GM19099 (cell line): ENCODE data around the gene CHST2.

Source experiments
- POLR2A ChIP-seq: IDR thresholded peaks from 3 replicates; pipeline ENCODE4 v1.6.1; 2011; ENCODE audit warnings: low read depth; ENCODE audit not compliant: insufficient read length; ENCODE audit errors: extremely low read depth

The CHST2 gene, protein sequence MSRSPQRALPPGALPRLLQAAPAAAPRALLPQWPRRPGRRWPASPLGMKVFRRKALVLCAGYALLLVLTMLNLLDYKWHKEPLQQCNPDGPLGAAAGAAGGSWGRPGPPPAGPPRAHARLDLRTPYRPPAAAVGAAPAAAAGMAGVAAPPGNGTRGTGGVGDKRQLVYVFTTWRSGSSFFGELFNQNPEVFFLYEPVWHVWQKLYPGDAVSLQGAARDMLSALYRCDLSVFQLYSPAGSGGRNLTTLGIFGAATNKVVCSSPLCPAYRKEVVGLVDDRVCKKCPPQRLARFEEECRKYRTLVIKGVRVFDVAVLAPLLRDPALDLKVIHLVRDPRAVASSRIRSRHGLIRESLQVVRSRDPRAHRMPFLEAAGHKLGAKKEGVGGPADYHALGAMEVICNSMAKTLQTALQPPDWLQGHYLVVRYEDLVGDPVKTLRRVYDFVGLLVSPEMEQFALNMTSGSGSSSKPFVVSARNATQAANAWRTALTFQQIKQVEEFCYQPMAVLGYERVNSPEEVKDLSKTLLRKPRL

DNA sequence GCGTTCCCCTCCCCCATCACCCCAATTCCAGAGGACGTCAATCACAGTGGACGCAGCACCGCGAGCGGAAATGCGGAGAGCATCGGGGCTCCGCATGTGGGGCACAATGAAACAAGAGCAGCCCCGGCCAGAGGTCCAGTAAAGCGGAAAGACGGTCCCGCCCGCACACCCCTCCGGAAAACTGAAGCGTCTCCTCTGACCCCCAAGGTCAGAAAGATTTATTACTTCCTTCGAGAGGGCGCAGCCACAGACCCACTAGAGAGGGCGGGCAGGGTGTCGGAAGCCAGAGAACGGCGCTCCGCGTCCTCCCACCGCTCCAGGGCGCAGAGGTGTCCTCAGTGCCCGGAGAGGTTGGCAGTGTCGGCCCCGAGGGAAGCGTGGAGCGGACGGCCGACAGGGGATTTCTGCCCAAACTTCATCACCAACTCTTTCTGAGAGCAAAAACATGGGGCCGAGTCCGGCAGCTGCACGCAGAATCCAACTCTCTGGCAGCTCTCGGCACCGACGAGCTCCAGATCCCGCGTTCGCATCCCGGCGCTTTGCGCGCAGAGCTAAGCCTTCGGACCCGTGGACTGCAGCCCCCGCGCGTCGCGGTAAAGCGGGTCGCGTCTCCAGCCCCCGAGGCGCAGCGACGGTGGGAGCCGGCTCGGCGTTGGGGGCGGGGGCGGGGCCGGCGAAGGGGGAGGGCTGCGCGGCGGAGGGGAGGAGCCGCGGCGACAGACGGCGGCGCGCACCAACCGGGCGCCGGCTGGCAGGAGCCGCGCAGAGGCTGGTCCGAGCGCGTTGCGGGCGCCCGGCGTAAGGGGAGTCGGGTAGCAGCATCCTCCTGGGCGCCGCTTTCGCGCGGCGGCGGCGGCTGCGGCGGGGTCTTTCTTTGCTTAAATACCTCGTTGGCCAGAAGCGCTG is at the start of gene CHST2:
TSS of gene CHST2 (plus strand) at position 763 of the 906 bp plus-strand sequence. CDS start 1,046 bp downstream, outside the sequence.
- peak; percentile 50 for TF ChIP-seq POLR2A

DNA sequence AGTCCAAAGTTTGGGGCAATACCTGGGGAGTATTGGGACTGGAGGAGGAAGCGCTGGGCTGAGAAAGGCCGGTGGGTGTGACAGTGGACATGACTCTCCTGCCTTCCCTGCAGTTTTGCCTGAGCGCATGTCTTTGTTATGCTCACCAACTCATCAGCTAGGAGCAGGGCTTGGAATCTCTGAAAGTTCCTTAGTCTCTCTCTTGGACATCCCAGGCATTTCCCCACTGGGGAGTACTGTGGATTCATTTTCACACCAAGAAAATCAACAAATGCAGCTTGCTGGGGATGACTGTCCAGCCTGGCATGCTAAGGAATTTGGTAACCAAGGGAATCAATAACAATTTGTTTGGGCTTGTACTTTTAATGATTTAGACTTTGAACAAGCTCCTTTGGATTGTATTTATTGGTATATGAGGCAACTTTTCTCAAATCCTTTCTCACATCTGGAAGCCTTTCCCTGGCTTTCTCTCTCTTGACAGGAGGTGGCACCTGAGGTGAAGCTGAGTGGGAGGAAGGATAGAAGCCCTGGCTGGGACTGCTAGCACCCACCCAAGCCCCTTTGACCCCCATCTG is 48.5 kb upstream of the CHST2 start:
- TF ChIP-seq POLR2A, result no peak

DNA sequence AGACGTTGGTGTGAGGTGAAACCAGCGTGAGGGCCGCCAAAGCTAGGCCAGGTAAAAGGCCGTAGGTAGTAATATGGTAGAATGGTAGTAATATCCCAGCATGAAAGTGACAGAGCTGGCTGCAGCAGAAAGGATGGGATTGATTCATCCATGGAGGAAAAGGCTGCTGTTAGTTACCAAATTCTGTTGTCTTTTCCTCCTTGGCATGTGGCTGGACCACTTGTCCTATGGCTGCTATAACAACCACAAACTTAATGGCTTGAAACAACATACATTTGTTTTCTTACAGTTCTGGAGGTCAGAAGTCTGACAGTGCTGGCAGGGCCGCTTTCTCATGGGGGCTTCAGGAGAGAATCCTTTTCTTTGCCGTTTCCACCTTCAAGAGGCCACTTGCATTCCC is 47.8 kb upstream of the CHST2 start:
- no peak for TF ChIP-seq POLR2A

DNA sequence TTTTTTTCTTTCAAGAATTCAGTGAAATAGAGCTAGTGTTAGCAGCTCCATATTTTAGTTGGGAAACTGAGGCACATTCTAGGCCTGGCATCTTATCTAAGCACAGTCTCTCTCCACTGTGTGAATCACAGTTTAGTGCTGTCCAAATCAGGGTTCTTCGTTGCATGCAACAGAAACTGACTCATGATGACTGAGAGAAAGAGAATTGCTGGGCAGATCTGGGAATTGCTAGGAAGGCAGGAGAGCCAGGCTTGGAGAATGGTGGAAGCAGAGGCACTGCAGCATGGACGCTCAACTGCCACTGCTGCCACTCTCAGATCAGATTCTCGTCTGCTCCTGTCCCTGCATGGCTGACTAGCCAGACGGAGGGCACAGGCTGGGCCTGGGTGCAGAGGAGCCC is 40.7 kb upstream of the CHST2 start:
- TF ChIP-seq POLR2A, result no peak

DNA sequence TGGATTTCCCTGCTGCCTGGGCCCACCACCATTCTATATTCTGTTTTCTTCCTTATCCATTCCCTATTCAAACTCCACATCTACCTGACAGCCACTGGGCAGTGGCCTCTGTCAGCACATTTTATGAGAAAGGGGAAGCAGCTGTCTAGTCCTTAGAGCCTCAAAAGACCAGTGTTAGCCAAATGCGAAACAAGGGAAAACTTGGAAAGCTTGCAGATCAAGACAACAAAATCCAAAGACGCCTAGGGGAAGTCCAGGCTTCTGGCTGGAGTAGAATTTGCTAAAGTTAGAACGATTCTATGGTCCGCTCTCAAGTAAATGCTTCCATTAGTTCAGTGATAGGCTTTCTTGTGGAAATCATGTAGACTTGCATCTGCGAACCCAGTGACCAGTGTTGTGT is 39.4 kb upstream of the CHST2 start:
- no peak for TF ChIP-seq POLR2A

DNA sequence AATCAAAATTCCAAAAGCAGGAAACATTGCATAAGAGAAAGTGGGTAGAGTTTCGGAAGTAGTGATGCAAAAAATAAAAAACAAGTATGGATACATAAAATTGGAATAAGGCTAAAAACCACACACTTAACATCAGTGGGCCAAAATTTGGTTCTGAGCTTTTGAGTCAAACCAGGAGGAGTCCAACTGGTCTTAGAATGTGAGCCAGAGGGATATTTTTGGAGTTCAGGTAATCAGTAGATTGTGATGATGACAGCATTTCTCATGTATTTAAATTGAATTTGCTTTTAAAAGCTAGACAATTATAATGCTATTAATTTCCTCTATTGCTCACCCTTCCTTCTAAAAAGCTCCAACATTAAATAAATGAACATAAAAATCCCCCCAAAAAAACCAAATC is 38.2 kb upstream of the CHST2 start:
- no peak for TF ChIP-seq POLR2A

DNA sequence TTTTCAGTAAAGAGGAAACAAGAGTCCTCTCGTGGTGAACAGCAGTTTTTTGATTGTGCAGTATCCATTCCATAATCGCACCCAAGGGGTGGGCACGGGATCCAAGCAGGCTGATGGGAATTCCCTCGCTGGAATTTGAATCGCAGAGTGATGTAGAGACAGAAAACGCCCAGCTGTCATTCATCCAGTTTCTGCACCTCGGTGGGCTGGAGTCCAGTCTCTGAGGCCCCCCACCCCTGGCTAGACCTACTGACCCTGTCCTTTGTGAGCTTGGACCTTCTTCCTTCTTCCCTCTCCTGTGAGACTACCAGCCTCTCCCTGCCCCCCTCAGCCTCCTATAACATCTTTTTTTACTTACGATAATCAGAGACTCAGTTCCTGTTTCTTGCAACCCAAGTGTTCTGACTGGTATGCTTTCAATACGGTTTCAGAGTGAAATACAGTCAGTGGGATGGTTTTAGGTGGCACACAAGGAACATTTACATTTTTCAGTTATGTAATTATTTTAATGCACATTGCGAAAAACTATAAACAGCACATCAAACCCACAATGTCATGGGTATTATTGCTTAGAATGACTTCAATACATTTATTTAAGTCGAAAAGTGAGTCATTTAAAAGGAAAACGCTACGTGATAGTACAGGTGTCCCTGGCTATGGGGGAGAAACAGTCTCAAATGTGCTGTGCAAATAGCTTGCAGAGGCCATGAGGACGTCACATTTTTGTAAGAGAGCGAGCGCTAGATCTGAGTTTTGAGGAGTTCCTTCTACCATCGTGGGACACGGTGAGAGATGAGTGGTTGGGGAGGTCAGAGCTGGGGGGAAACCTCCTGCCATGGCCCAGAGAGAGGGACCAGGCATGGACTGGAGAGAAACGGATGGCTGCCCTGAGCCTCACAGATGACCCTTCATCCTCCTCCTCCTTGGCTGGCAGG is 37.5 kb upstream of the CHST2 start:
- TF ChIP-seq POLR2A, result no peak

DNA sequence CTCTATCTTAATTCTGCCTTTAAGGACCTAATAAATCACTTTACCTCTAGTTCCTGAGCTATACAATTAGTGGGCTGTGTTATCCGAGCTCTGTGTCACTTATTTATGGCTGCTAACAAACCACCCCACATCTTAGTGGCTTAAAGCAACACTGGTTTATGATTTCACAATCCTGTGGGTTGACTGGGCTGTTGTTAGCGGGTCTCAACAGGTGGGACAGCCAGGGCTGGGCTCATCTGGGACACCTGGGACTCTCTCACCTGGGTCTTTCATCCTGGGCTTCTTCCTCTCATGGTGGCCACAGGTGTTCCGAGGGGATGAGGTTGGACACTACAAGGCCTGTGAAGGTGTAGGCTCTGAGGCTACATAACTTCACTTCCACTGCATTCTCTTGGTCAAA is 35.8 kb upstream of the CHST2 start:
- TF ChIP-seq POLR2A, result no peak

DNA sequence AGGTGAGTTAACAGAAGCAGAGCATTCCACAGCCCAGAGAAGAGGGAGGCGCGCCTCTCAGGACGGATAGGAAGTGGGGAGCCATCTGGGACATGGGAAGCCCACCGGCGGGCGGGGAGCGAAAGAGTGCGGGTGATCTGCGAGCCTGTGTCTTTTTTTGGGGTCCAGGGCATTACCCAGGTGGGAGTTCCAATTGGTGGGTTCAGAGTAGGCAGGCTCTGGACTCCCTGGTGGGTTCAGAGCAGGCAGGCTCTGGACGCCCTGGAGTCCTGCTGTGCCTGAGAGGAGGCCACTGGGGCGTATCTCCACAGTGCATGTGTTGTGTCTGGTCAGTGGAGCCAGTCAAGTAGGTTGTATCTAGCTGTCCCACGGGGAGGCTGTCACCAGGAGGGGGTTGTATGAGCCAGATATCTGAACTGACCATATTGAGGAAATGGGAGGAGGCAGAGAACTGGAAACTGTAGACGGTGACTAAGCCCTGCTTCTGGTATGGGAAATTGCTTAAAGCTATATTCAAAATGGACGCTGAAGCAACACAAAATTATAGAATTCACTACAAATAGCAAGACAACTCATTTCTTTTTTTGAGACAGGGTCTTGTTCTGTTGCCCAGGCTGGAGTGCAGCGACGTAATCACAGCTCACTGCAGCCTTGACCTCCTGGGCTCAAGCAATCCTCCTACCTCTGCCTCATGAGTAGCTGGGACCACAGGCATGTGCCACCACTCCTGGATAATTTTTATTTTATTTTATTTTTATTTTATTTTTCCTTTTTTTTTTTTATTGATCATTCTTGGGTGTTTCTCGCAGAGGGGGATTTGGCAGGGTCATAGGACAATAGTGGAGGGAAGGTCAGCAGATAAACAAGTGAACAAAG is 34.5 kb upstream of the CHST2 start:
- no peak for TF ChIP-seq POLR2A

DNA sequence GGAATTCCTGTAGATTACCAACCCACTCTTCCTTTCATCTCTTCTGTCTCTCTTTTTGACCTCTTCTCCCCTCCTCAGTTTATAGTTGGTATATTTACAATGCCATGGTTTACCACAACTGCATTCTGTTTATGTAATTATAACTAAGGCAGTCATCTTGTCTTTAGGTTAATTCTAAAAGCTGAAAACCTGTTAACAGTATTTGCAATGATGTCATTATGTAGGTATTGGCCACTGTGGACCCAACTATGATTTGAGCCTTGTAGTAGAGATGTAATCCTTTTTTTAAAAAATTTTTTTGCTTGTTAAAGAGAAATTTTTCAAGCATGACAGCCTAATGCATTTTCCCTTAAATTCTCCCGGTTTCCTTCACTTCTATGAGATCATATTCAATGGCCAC is 30.7 kb upstream of the CHST2 start:
- TF ChIP-seq POLR2A, result no peak

DNA sequence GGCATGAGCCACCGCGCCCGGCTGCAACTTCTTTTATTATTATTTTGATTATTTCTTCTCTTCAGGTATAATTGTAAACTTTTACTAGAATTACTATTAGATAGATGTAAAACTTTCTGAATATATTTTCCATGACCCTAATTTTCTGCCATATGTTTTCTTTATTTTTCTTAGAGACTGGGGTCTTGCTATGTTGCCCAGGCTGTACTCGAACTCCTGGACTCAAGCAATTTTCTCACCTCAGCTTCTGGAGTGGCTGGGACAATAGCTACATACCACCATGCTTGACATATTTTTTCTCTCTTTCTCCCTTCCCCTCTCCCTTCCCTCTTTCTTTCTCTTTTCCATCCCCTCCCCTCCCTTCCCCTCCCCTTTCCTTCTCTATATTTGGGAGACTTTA is 29.6 kb upstream of the CHST2 start:
- no peak for TF ChIP-seq POLR2A

DNA sequence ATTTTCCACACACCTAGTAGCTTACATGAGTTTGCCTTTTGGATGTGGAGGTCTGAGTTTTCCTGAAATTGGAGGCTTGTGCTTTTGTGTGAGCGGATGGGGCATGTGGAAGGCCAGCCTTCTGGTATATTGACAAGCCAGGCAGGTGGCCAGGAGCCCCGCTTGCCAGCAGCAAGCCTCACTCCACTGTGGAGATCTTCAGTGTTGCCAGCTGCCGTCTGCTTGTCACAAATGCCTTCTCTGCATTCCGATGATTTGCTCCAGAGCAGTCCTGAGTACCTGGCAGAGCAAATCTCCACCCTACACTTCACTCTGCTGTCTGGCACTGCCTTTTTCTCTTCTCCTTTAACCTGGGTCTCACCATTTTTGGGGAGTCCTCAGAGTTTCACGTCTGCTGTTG is 29.1 kb upstream of the CHST2 start:
- TF ChIP-seq POLR2A, result no peak
